NCI-H1092 treated with DMSO at 0.1 percent for 48 hours (cell line): Measurements from ENCODE around the gene TLL2.
A peak's percentile ranks its signal among the peaks of the same experiment; 100 is the strongest.

ENCODE experiments used
- DNase-seq: peaks from one replicate; lab custom pipeline; 2025; lab: John Stamatoyannopoulos, UW

The TLL2 gene

GRCh38 chr10:96357038-96357620 lies 156.6 kb downstream of the TLL2 start:
- no peak for DNase-seq

- no peak for DNase-seq
Observed at GRCh38 chr10:96352582-96352981, 161.1 kb downstream of the TLL2 start.

GRCh38 chr10:96352027-96352426 lies 161.7 kb downstream of the TLL2 start:
- no peak for DNase-seq

- no peak for DNase-seq
Observed at GRCh38 chr10:96346295-96346694, 167.4 kb downstream of the TLL2 start.

- no peak for DNase-seq
Observed at GRCh38 chr10:96345222-96345621, 168.5 kb downstream of the TLL2 start.

- DNase-seq = no peak
Observed at GRCh38 chr10:96344178-96344577, 169.5 kb downstream of the TLL2 start.

GRCh38 chr10:96342402-96342801 lies 171.3 kb downstream of the TLL2 start:
- no peak for DNase-seq

GRCh38 chr10:96341219-96342182 lies 172.2 kb downstream of the TLL2 start:
- DNase-seq = no peak

GRCh38 chr10:96339956-96340904 lies 173.5 kb downstream of the TLL2 start:
- DNase-seq = peak; percentile 61

- no peak for DNase-seq
Observed at GRCh38 chr10:96339383-96339782, 174.3 kb downstream of the TLL2 start.

- DNase-seq = no peak
Observed at GRCh38 chr10:96338279-96338925, 175.3 kb downstream of the TLL2 start.

GRCh38 chr10:96337106-96337505 lies 176.6 kb downstream of the TLL2 start:
- no peak for DNase-seq

GRCh38 chr10:96334616-96335526 lies 178.9 kb downstream of the TLL2 start:
- DNase-seq = peak; percentile 35

GRCh38 chr10:96333101-96333500 lies 180.6 kb downstream of the TLL2 start:
- no peak for DNase-seq

GRCh38 chr10:96327462-96327861 lies 186.3 kb downstream of the TLL2 start:
- no peak for DNase-seq

- no peak for DNase-seq
Observed at GRCh38 chr10:96325719-96326373, 187.9 kb downstream of the TLL2 start.

GRCh38 chr10:96324447-96324846 lies 189.3 kb downstream of the TLL2 start:
- no peak for DNase-seq

- DNase-seq = no peak
Observed at GRCh38 chr10:96322275-96322674, 191.5 kb downstream of the TLL2 start.

GRCh38 chr10:96321822-96322221 lies 191.9 kb downstream of the TLL2 start:
- DNase-seq = no peak
